ENCODE results near the gene RLBP1. TPM values are rescaled to one million over a fixed set of nuclear protein-coding genes. Genes with fewer than 3 reads are reported as not detected.

RLBP1 gene
- total and polyA plus RNA-seq, 2 of the 13 experiments (the other 11 are each of a cell fraction or from before 2014, with no cell fraction given): 0.07 TPM; not detected in 1

GRCh38 chr15:89243691-89244573 lies 22.6 kb upstream of the RLBP1 start, which contains the start of gene FANCI (continued):
- TF ChIP-seq ZNF503 (CRISPR knock-in tag; IDR thresholded peaks at IDR 0.05) (no peak), ZNF704 (CRISPR knock-in tag; IDR thresholded peaks at IDR 0.05; ENCODE audit: borderline replicate concordance) (no peak), ZNF274 (CRISPR knock-in tag; IDR thresholded peaks at IDR 0.05) (no peak; the same call in 1 of the 2 replicates), THYN1 (CRISPR knock-in tag; IDR thresholded peaks at IDR 0.05; ENCODE audit: borderline replicate concordance, low read depth) (no peak), U2AF1 (optimal IDR thresholded peaks at IDR 0.05; ENCODE audit: low read depth, low read length) (no peak), PAXIP1 (CRISPR knock-in tag; conservative IDR thresholded peaks at IDR 0.05) (no peak; the same call in 1 of the 2 replicates), PAF1 (CRISPR knock-in tag; IDR thresholded peaks at IDR 0.05) (no peak), NFIC (IDR thresholded peaks at IDR 0.05; ENCODE audit: low read length) (no peak), U2AF2 (IDR thresholded peaks at IDR 0.05; ENCODE audit: low read depth, low read length) (0 out of 2 replicates have a peak, but pooled peaks have one; percentile 23), FOXC1 (CRISPR knock-in tag; IDR thresholded peaks at IDR 0.05; ENCODE audit: borderline replicate concordance) (peak; percentile 68; the same call in 1 of the 2 replicates), AHR (CRISPR knock-in tag; IDR thresholded peaks at IDR 0.05) (peak; percentile 26; the same call in 1 of the 2 replicates)
- TF ChIP-seq, protein P1, sequence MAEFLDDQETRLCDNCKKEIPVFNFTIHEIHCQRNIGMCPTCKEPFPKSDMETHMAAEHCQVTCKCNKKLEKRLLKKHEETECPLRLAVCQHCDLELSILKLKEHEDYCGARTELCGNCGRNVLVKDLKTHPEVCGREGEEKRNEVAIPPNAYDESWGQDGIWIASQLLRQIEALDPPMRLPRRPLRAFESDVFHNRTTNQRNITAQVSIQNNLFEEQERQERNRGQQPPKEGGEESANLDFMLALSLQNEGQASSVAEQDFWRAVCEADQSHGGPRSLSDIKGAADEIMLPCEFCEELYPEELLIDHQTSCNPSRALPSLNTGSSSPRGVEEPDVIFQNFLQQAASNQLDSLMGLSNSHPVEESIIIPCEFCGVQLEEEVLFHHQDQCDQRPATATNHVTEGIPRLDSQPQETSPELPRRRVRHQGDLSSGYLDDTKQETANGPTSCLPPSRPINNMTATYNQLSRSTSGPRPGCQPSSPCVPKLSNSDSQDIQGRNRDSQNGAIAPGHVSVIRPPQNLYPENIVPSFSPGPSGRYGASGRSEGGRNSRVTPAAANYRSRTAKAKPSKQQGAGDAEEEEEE (CRISPR knock-in tag; IDR thresholded peaks at IDR 0.05; ENCODE audit: borderline replicate concordance): 0 out of 2 replicates have a peak, but pooled peaks have one; percentile 74
- TF ChIP-seq, protein P2, sequence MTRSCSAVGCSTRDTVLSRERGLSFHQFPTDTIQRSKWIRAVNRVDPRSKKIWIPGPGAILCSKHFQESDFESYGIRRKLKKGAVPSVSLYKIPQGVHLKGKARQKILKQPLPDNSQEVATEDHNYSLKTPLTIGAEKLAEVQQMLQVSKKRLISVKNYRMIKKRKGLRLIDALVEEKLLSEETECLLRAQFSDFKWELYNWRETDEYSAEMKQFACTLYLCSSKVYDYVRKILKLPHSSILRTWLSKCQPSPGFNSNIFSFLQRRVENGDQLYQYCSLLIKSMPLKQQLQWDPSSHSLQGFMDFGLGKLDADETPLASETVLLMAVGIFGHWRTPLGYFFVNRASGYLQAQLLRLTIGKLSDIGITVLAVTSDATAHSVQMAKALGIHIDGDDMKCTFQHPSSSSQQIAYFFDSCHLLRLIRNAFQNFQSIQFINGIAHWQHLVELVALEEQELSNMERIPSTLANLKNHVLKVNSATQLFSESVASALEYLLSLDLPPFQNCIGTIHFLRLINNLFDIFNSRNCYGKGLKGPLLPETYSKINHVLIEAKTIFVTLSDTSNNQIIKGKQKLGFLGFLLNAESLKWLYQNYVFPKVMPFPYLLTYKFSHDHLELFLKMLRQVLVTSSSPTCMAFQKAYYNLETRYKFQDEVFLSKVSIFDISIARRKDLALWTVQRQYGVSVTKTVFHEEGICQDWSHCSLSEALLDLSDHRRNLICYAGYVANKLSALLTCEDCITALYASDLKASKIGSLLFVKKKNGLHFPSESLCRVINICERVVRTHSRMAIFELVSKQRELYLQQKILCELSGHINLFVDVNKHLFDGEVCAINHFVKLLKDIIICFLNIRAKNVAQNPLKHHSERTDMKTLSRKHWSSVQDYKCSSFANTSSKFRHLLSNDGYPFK (CRISPR knock-in tag; IDR thresholded peaks at IDR 0.05; ENCODE audit: borderline replicate concordance): peak; percentile 39; the same call in 1 of the 2 replicates
- TF ChIP-seq, protein P3, sequence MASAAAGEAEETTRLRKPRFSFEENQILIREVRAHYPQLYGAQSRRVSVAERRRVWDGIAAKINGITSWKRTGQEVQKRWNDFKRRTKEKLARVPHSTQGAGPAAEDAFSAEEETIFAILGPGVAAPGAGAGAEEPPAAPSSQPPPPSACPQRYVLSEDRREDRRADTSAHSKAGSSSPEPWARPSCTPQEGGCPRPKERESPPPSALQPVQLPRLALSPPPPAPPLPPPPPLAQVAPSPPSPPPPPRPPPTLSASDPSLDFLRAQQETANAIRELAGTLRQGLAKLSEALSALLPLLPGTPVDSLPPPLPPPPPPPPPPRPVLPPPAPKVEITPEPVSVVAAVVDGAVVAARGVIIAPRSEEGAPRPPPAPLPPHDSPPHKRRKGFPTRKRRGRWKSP (CRISPR knock-in tag; IDR thresholded peaks at IDR 0.05): no peak

All from HepG2 (cell line).